ENCODE results near the gene PFDN2.

DNA sequence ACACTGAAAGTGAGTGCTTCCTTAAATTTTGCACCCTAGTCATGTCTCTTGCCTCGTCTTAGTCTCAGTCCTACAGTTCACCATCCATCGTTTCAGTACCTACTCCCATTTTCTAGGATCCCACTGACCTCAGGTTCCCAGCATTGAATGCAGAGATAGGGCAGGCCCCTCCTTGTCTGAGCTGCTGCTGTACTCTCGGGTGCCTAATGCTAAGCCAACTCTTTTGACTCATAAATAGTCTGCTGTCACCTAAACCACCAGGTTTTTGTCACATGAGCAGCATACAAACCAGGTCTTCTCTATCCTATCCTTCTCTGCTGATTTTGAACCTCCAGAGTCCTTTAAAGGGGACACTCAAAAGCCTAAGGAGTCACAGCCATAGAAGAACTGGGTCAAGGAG is 51.1 kb downstream of the PFDN2 start:
- no peak for TF ChIP-seq POLR2A (IDR thresholded peaks at IDR 0.05; ENCODE audit: low read depth, low read length)
- TF ChIP-seq EZH2 (IDR thresholded peaks at IDR 0.05; ENCODE audit: borderline replicate concordance, low read depth, low read length, severe bottlenecking) = no peak
